GM19238 (cell line): Measurements from ENCODE around the gene ZBTB7C.
A peak's percentile ranks its signal among the peaks of the same experiment; 100 is the strongest.

Experiments used
- DNase-seq: peaks from one replicate; pipeline ENCODE4 v3.0.0; 2011; ENCODE audit warnings: low spot score; ENCODE audit not compliant: insufficient read length

ZBTB7C gene

GRCh38 chr18:48263914-48264902 lies 145.0 kb downstream of the ZBTB7C start:
- DNase-seq: no peak

DNA sequence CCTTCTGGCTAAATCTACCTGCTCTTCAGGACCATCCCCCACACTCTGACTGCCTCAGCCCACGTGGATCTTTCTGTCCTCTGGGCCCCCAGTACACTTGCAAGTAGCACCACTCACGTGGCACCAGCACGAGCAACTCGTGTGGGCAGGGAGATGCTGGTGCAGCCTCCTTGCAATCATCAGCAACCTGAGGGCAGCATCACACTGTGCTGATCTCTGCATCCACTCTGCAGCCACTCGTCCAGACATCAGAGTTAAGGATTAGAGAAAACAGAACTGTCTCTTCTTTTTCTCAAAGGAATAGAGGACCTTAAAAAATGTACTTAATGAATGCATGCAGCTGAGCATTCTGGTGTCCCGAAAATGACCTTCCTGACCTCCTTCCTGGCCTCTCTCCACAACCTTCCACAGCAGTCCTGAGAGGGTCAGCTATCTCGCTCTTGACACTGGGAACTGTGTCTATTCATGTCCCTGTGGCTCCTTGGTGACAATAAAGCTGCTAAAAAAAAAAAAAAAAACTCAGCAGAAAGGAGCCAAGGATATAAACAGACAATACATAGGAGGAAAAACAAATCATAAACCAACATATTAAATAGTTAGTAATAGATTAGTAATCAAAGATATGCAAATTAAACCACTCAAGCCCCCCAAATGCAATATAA lies 145.9 kb downstream of the ZBTB7C start:
- no peak for DNase-seq

- no peak for DNase-seq
Observed at GRCh38 chr18:48260237-48260636, 148.9 kb downstream of the ZBTB7C start.

- DNase-seq: no peak
Observed at GRCh38 chr18:48256848-48257247, 152.3 kb downstream of the ZBTB7C start.

GRCh38 chr18:48254077-48254602 lies 155.0 kb downstream of the ZBTB7C start:
- DNase-seq: no peak

- no peak for DNase-seq
Observed at GRCh38 chr18:48252525-48252924, 156.7 kb downstream of the ZBTB7C start.

DNA sequence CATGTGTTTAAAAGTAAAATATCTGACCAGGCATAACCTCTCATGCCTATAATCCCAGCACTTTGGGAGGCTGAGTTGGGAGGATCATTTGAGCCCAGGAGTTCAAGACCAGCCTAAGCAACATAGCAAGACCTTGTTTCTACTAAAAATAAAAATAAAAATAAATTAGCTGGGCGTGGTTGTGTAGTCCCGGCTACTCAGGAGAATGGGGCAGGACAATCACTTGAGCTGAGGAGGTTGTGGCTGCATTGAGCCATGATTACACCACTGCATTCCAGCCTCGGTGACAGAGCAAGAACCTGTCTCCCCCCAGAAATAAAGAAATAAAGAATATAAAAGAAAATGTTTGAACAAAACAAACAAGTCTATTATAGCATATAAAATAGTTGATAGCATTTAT lies 158.3 kb downstream of the ZBTB7C start:
- DNase-seq: no peak

DNA sequence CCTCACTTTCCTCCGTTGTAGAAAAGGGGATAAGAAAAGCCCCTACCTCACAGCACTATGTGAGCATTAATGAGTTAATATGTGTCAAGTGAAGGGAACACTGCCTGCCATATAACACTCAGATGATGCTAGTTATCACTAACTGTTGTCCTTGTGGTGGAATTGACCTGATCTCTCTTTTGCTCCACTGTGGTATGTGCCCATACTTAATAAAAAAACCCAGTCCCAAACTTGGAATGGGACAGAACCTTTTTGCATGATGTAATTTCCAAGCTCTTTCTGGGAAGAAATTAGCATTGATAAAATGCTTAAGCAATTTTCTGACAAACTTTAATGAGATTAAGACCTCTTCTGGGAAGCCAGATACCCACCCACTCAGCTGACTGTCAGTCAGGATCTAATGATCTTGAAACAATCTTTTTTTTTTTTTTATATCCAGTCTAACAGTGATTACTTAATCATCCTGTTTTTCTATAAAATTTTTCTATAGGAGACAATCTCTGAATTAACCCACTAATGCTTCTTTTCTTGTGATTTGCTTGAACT lies 158.7 kb downstream of the ZBTB7C start:
- no peak for DNase-seq

DNA sequence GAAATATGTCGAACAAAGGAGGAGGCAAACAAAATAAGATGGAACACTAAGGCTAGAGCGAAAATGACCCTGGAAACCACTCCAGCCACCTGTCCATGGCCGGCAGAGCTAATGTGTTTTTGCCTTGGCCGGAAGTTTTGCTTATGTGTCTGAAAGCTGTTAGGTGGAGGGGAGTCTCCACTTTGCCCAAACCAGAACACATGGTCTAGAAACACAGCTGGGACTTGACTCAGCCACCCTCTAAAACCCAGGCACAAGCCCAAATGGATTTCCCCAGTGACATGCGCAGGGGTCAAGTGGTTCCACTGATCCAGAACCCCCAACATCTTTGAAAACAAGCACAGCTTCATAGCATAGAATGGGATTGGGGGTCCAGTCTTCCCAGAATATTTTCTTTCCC lies 159.3 kb downstream of the ZBTB7C start:
- no peak for DNase-seq

DNA sequence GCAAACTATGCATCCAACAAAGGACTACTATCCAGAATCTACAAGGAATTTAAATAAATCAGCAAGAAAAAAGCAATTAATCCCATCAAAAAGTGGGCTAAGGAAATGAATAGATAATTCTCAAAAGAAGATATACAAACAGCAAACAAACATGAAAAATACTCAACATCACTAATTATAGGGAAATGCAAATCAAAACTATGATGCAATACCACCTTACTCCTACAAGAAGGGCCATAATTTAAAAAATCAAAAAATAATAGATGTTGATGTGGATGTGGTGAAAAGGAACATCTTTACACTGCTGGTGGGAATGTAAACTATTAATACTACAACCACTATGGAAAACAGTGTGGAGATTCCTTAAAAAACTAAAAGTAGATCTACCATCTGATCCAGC lies 164.7 kb downstream of the ZBTB7C start:
- no peak for DNase-seq

DNA sequence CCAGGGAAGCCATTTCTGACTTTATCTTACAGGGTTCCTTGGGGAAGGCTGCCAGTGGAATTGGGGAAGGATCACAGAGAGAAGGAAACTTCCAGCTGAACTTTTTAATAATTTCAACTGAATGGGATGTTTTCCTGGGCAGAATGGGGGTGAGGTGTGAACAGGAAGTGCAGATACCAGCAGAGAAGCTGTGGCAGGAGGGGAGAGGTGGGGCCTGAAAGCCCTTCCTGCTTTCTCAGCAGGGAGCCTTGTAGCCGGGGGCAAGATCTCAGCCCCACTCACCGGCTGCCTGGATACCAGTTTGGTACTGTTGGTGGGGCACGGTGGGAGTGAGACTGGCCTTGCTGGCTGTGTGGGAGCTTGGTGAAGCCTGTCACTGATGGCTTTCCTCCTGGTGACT lies 170.5 kb downstream of the ZBTB7C start:
- no peak for DNase-seq

GRCh38 chr18:48238206-48238605 lies 171.0 kb downstream of the ZBTB7C start:
- DNase-seq: no peak

DNA sequence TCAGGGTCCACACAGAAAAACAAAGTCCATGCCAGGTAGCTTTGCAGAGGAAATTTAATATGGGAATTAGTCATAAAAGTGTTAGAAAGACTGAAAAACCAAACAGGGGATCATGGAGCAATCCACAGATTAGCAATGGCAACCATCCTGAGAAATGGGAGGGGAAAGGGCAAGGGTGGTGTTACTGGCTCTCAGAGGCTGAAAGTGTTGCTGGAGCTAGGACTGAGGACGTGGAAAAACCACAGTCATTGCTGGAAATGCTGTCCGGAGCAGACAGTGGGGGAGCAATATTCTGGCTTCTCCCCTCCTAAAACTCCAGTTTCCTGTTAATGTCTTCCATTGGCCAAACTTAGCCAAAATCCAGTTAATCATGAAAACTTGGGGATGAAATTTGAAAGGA lies 172.4 kb downstream of the ZBTB7C start:
- DNase-seq: no peak

GRCh38 chr18:48230467-48231113 lies 178.6 kb downstream of the ZBTB7C start:
- DNase-seq: peak; percentile 6

DNA sequence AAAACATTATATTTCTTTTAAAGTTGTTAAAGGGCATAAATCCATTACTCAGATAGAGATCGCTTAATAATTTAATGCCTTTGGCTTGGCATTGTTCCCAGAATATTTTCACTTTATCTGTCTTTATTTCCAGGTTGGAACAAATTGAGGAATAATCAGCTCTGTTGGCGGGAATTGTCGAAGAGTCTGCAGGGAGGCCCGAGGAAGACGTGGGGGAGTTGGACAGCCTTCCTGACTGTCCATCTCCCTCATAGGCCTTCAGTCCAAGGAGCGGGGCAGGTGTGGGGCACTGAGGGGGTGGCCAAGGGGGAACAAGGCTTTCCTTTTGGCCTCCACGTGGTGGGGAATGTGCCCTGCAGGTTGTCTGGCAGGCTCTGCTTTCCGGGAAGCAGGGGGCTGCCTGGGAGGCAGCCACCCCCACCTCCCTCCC lies 179.6 kb downstream of the ZBTB7C start:
- no peak for DNase-seq

GRCh38 chr18:48228841-48229240 lies 180.3 kb downstream of the ZBTB7C start:
- no peak for DNase-seq

- no peak for DNase-seq
Observed at GRCh38 chr18:48228301-48228715, 180.9 kb downstream of the ZBTB7C start.

DNA sequence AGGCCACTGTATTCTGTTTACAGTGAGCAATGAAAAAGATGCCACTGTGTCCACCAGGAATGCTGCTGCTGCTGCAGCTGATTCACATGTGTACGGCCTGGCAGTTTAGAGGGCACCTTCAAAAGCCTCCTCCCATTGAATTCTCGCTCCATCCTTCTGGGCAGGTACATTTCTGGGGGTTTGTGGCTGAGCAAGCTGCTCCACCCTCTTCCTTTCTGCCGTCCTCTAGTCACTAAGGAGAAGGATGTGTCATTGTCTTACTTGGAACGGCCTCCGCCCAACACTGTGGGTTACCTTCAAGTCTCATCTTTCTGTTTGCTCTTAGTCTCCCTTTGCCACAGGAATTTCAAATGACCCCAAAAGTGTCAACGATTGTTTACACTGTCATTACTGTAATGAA lies 182.0 kb downstream of the ZBTB7C start:
- DNase-seq: no peak

DNA sequence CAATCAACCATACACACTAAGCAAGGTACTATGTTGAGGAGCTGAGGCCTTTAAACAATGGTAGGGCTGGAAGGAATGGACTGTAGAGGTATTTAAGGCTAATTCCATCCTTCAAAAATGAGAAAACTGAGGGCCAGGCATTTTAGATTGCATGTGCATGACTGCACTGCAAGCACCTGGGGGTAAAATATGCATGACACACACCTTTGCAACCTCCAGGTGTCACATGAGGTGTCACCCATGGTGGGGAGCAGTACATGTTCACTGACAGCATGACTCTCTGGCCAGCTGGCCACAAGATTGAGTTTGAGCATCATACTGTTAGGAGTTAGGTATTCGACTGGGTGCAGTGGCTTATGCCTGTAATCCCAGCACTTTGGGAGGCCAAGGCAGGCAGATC lies 182.8 kb downstream of the ZBTB7C start:
- DNase-seq: no peak

DNA sequence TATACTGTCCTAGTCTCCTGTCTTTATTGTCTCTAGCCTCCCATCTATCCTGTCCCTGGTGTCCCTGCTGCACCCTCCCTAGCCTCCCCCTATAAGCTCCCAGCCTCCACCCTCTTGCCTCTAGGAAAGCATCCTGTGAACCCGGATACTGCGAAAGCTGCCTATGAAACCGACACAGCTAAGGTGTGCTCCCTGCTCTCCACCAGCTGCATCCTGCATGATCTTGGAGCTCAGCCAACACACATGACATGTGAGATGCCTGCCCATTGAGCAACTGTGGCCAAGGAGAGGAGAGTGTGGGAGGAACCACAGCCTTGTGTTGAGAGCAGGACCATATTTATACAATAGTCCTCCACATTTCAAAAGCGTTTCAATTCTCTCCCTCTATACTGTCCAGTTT lies 187.1 kb downstream of the ZBTB7C start:
- DNase-seq: no peak

GRCh38 chr18:48219810-48220499 lies 189.2 kb downstream of the ZBTB7C start:
- DNase-seq: no peak
